ENCODE results near the gene SRRM3.
"Not testable (repeated sequence)": the region's sequence is repeated elsewhere in the genome, so short reads cannot be mapped to it uniquely, and the experiment has no call there.

SRRM3 gene

DNA sequence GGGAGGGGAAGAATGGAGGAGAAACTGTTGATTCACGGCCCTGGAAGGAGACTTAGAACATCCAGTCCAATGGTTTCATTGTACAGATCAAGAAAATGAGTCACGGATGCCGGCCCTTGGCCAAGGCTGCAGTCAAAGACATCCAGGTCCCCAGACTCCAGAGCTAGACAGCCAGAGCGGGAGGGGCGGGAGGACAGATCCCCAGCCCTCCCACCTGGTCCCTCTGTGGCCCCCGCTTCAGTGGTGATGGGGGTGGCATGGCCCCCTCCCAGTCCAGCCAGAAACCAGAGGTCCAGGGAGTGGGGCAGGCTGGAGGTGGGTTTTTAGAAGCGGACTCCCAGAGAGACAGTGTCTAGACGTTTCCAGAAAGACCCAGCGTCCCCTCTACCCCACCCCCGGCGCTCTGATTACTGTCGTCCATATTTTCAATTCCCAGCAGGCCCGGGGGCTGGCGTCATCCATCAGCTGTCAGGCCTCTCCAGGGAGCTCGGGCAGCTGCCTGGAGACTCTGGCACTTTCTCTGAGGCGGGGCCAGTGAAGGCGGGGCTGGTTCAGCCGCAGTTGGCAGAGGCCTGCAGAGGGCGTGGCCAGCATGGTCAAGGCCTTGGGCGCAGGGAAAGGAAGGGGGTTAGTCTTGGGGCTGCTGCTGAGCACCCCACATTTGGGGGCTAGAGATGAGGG, 92.8 kb downstream of the SRRM3 start:
- DNase-seq = no peak

DNA sequence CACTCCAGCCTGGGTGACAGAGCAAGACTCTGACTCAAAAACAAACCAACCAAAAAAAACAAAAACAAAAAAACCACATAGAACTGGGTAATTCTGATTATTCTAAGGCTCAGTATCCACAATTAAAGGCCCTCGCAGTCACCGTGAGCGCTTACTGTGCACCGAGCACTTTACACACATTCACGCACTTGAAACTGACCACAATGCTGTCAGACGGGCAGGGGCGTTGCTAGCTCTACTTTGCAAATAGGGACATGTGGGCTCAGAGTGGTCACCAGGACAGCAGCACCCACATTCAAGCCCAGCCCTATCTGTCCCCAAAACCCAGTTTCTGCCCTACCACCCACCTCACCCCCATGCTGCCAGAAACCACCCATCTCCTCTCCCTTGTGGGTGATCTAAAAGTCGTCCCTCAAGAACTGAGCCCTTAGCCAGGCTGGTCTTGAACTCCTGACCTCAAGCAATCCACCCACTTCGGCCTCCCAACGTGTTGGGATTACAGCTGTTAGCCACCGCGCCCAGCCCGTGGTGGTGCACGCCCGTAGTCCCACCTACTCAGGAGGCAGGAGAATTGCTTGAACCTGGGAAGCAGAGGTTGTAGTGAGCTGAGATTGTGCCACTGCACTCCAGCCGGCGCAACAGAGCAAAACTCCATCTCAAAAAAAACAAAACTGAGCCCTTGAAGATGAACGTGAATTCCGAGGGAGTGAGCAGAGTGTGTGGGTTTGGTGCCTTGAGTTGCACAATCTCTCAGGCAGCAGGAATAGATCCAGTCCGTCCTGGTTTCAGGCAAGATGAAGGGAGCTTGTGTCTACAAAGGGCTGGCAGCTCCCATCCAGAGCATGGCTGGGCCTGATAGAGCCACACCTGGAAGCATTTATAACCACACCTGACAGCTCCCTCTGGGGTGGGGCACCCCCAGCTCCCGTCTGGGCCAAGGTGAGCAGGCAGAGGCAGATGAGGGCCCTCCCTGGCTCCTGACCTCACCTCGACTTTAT, 95.3 kb downstream of the SRRM3 start:
- no peak for DNase-seq

DNA sequence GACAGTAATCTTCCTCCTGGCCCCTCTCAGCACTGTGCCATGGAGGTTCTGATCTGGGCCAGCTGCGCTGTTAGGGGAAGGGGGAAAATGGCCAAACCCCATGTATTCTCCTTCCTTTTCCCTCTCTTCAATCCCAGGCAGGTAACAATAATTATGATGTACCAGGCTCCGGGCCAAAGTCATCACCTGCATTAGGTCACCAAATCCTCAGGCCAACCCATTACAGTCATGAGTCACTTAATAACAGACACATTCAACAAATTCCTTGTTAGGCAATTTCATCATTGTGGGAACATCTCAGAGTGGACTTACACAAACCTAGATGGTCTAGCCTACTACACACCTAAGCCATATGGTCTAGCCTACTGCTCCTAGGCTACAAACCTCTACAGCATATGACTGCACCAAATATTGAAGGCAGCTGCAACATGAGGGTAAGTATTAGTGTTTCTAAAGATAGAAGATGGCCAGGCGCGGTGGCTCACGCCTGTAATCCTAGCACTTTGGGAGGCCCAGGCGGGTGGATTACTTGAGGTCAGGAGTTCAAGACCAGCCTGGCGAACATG, 98.6 kb downstream of the SRRM3 start:
- no peak for DNase-seq

DNA sequence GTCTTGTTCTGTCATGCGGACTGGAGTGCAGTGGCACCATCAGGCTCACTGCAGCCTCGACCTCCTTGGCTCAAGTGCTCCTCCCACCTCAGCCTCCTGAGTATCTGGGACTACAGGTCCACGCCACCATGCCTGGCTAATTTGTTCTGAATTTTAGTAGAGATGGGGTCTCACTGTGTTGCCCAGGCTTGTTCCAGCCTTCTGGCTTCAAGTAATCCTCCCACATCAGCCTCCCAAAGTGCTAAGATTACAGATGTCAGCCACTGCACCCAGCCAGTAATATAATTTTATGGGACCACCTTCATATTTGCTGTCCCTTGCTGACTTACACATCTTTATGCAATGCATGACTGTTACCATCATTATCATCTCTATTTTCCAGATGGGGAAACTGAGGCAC, 99.3 kb downstream of the SRRM3 start:
- DNase-seq = no peak

DNA sequence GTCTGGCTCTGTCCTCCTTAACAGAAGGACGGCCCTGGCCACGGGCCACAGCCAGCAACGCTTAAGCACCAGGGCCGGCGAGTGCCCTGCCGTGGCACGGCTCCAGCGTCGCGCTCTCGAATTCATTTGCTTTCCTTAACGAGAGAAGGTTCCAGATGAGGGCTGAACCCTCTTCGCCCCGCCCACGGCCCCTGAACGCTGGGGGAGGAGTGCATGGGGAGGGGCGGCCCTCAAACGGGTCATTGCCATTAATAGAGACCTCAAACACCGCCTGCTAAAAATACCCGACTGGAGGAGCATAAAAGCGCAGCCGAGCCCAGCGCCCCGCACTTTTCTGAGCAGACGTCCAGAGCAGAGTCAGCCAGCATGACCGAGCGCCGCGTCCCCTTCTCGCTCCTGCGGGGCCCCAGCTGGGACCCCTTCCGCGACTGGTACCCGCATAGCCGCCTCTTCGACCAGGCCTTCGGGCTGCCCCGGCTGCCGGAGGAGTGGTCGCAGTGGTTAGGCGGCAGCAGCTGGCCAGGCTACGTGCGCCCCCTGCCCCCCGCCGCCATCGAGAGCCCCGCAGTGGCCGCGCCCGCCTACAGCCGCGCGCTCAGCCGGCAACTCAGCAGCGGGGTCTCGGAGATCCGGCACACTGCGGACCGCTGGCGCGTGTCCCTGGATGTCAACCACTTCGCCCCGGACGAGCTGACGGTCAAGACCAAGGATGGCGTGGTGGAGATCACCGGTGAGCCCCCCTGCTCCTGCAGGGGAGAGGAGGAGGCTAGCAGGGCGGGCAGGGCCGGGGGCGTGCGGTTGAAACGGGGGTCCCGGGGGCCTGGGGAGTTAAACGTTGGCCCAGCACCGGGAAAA, 100.9 kb downstream of the SRRM3 start, which contains the start of gene HSPB1:
Gene HSPB1, plus strand, starts transcription at position 327 of the 855 bp plus-strand sequence. Its CDS starts 40 bp downstream, at position 367.
- peak; percentile 77 for DNase-seq

DNA sequence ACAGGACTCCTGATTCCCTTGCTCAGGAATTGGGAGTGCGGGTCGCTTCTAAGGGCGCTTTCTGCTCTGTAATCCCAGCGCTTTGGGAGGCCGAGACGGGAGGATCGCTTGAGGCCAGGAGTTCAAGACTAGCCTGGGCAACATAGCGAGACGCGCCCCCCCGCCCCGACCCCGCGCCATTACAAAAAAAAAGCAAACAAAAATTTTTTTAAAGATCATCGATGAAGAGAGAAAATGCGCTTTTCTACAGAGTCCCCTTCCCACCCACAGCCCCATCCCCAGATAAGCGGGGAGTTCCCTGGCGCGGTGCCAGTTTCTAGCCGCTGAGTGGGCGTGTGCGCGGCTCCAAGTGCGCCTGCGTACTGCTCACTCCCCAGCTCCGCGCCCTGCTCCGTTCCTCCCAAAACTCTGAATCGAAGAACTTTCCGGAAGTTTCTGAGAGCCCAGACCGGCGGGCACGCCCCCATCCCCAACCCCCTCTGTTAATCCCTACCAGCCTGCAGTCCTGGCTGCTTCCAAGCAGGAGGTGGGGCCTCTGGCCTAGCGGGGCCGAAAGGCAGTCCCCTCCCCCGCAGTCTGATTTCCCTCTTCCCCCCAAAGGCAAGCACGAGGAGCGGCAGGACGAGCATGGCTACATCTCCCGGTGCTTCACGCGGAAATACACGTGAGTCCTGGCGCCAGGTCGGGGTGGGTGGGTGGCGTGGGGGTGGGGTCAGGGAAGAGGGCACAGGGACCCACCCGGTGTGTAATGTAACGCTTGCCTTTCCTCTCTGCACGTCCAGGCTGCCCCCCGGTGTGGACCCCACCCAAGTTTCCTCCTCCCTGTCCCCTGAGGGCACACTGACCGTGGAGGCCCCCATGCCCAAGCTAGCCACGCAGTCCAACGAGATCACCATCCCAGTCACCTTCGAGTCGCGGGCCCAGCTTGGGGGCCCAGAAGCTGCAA, 101.8 kb downstream of the SRRM3 start:
- DNase-seq = peak; percentile 92

DNA sequence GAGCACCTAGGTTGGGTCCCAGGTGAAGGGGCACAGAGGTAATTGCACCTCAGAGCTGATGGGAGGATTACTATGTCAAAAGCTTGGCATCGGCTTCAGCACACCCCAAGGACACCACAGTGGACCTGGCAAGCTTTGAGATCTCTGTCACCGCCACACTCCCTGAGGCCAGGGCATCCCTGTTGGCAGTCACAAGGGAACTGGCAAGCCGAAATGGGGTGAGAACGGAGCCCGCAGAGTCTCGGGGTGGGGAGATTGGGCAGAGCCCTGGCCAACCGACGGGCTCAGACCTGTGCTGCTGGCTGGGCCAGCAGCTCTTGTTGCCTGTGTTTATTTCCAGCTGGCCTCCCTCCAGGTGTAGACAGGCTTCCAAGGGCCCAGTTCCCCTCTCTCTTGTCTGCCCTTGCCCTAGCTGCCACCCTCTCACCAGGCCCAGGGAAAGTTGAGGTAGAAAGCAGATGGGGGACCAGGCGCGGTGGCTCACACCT, 103.2 kb downstream of the SRRM3 start:
- DNase-seq = no peak

DNA sequence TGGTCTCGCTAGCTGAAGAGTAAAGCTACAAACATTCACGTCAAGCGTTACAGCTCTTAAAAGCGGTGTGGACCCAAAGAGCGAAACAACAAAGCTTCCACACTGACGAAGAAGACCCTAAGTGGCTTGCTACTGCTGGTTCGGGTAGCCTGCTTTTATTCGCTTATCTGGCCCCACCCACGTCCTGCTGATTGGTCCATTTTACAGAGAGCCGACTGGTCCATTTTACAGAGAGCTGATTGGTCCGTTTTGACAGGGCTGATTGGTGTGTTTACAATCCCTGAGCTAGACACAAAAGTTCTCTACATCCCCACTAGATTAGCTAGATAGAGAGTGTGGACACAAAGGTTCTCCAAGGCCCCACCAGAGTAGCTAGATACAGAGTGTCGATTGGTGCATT, 107.2 kb downstream of the SRRM3 start:
- DNase-seq = not testable (repeated sequence)

DNA sequence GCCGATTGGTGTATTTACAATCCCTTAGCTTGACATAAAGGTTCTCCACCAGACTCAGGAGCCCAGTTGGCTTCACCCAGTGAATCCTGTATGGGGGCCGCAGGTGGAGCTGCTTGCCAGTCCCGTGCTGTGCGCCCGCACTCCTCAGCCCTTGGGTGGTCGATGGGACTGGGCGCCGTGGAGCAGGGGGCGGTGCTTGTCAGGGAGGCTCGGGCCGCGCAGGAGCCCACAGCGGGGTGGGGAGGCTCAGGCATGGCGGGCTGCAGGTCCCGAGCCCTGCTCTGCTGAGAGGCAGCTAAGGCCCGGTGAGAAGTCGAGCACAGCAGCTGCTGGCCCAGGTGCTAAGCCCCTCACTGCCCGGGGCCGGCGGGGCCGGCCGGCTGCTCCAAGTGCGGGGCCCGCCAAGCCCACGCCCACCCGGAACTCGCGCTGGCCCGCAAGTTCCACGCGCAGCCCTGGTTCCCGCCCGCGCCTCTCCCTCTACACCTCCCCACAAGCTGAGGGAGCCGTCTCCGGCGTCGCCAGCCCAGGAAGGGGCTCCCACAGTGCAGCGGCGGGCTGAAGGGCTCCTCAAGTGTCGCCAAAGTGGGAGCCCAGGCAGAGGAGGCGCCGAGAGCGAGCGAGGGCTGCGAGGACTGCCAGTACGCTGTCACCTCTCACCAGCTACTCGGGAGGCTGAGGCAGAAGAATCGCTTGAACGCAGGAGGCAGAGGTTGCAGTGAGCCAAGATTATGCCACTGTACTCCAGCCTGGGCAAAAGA, 107.8 kb downstream of the SRRM3 start:
- DNase-seq = not testable (repeated sequence)

DNA sequence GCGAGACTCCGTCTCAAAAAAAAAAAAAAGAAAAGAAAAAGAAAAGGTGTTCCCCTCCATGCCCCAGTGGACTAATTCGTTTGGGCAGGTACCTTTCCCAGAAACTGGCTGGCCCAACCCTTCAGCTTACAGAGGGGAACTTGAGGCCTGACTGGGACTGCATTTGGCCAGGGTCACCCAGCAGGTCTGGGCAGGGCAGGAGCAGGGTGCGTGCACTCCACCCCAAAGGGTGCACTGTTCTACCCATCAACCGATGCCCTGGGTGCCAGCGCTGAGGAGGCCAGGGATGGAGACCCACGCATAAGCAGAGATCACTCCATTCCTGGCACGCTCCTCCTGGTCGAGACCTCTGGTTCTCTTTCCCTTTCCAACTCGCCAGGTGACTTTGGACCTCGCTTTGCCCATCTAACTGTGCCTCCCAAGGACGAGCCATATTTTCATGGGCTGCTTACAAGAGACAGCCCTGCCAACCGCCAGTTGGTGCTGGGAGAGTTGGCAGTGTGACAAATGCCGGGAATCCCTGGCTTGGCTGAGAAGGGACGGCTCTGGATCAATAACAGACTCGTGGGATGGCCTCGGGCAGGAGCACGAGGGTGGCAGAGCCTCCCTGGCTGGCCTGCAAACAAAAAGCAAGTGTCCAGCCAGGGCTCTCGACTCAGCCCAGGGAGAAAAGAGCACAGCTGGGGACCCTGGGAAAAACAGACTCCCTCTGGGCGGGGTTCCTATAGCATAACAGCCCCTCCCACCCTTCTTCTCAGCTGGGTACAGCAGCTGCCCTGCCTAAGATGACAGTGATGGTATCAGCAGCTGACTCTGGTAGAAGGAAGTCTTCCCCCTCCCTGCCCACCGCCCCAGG, 108.6 kb downstream of the SRRM3 start:
- no peak for DNase-seq

DNA sequence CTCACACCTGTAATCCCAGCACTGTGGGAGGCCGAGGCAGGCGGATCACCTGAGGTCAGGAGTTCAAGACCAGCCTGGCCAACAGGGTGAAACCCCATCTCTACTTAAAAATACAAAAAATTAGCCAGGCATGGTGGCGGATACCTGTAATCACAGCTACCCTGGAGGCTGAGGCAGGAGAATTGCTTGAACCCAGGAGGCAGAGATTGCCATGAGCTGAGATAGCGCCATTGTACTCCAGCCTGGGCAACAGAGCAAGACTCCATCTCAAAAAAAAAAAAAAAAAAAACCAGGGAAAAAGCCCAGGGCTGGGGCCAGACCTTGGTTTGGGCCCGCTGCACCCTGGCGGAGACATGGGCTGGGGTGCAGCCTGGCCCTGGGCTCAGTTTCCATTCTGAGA, 110.1 kb downstream of the SRRM3 start:
- not testable (repeated sequence) for DNase-seq

DNA sequence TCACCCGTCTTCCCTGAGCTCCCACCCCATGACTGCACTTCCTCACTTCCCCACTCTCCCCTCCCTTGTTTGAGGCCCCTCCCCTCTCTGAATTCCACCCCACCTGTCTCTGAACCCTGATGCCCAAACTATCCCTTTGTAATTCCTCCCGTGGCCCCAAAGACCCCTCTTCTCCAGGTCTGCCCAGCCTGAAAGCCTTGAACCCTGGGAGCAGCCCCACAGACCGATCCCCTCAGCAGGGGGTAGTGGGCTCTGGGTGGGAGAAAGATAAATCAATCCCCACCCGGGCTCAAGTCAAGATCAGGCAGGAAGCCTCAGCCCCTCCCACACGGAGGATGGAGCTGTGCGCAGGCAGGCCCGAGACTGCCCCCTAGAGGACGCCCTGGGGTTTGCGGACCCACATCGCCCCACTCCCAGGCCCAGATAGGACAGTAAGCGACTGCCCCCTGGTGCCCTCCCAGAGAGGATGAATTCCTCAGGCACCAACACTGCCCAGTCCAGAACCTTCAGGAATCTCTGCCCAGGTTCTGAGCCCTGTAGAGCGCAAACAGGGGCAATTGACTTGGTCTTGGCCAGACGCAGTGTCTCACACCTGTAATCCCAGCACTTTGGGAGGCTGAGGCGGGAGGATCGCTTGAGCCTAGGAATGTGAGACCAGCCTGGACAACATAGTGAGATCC, 112.5 kb downstream of the SRRM3 start:
- DNase-seq = peak; percentile 99

DNA sequence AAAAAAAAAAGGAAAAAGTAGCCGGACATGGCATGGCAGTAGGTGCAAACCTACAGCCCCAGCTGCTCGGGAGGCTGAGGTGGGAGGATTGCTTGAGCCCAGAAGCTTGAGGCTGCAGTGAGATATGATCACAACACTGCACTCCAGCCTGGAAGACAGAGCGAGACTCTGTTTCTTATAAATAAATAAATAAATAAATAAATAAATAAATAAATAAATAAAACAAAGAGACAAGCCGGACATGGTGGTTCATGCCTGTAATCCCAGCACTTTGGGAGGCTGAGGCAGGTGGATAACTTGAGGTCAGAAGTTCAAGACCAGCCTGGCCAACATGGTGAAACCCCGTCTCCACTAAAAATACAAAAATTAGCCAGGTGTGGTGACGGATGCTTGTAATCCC, 113.0 kb downstream of the SRRM3 start:
- not testable (repeated sequence) for DNase-seq

DNA sequence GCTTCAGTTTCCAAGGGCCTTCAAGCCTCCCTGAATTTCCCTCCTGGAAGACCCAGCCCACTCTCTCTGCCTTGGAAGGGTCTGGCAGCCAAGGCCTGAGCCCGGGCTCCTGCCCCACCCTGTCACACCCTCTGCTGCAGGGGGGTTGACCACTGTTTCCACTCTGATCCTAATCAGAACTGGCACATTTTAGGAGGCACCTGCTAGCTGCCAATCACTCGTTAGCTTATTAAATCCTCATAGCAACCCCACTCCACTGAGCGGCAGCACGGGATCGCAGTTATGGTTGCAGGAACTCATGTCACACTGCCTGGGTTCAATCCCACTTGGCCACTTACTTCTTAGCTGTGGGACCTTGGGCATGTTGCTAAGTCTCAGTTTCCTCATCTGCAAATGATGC, 113.7 kb downstream of the SRRM3 start:
- DNase-seq = no peak

DNA sequence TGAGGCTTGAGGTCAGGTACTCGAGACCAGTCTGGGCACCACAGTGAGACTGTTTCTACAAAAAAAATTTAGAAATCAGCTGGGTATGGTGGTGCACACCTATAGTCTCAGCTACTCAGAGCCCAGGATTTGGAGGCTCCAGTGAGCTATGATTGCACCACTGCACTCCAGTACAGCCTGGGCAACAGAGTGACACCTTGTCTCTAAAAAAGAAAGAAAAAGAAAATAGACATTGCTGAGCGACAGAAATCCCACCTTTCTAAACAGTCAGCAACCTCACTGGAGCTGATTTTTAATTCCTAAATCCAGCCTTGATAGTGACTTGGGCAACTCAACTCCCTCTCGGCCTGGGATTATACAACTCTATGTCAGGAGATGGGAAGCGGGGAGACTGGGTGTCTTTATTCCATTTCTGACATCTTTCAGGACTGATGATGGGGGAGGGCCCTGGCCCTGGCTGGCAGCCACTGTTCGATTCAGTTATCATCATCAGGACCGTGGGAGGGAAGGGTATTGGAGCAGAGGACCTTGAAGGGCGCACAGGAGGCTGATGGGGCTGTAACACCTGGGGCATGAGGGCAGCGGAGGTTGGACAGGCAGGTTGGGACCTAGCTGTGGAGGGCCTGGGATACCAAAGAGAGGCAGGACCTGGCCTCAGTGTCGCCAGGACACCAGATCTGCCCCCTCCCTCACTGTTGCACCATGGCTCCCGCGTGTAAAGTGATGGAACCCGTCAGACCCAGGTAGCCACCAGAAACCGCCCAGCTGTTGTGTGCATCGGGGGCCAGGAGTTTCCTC, 115.5 kb downstream of the SRRM3 start:
- no peak for DNase-seq

DNA sequence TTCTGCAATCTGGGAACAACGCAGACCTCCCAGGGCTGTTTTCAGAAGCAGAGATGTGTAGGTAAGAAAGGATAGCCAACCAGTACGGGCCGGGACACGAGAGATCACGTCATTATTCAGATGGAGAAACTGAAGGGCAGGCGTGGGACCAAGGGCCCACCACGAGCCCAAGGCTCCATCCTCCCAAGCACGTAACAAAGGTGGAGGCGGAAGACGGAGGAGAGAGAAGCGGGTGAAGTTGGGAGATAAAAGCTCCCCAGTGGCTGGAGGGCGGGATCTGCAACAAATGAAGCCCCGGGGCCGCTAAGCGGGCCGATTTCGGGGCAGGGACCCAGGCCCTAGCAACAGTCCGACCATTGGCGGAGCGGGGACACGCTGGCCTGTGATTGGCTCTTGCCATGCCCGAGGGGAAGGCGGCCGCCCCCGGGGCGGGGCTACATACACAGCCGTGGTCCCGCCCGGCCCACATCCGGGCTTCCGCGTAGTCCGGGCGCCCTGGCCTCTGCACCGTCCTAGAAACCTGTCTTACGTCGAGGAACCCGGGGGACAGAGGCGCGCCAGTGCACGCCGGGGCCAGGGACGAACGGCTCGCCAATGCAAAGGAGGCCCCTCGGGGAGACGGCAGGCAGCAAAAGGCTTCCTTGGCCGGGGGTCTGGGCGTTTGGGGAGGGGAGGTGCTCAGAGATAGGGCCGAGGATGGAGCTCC, 116.2 kb downstream of the SRRM3 start:
- peak; percentile 95 for DNase-seq
